BLaER1 (cell line): ENCODE data around the gene RHOB.
"Not testable (repeated sequence)": the region's sequence is repeated elsewhere in the genome, so short reads cannot be mapped to it uniquely, and the experiment has no call there.

Experiments used
- H3K27ac ChIP-seq: shearing (Covaris generic); formaldehyde crosslinking; 2 replicates; pipeline ENCODE4 v1.8.1; 2022
- H3K27me3 ChIP-seq: shearing (Covaris generic); formaldehyde crosslinking; 2 replicates; pipeline ENCODE4 v1.8.1; 2022
- H3K36me3 ChIP-seq: shearing (Covaris generic); formaldehyde crosslinking; 2 replicates; pipeline ENCODE4 v1.8.1; 2022
- H3K4me1 ChIP-seq: shearing (Covaris generic); formaldehyde crosslinking; 2 replicates; pipeline ENCODE4 v1.8.1; 2022
- H3K4me2 ChIP-seq: shearing (Covaris generic); formaldehyde crosslinking; 2 replicates; pipeline ENCODE4 v1.8.1; 2022
- H3K4me3 ChIP-seq: shearing (Covaris generic); formaldehyde crosslinking; 2 replicates; pipeline ENCODE4 v1.8.1; 2022
- H3K9ac ChIP-seq: shearing (Covaris generic); formaldehyde crosslinking; 2 replicates; pipeline ENCODE4 v1.8.1; 2022
- H3K9me3 ChIP-seq: shearing (Covaris generic); formaldehyde crosslinking; 2 replicates; pipeline ENCODE4 v1.8.1; 2022
- H4K20me1 ChIP-seq: shearing (Covaris generic); formaldehyde crosslinking; 2 replicates; pipeline ENCODE4 v1.8.1; 2022
- Cebpa-rat ChIP-seq: shearing (Covaris generic); IDR thresholded peaks from 2 replicates; pipeline ENCODE4 v1.8.1; 2022

The RHOB gene

GRCh38 chr2:20434588-20435294, 12.1 kb upstream of the RHOB start:
- Histone ChIP-seq H3K4me3 (no peak overlapping the region), H3K27ac (no peak overlapping the region), H3K4me2 (no peak overlapping the region), H3K27me3 (no peaks in the 10 kb centered on the region), H3K9ac (no peak overlapping the region), H3K4me1 (peaks cover 10% of the 10 kb centered on the region), H3K9me3 (no peaks in the 10 kb centered on the region), H4K20me1 (no peaks in the 10 kb centered on the region), H3K36me3 (no peaks in the 10 kb centered on the region)
- no peak for TF ChIP-seq Cebpa-rat

GRCh38 chr2:20435456-20435855, 11.4 kb upstream of the RHOB start:
- H3K9me3 ChIP-seq, H3K4me3 ChIP-seq, H4K20me1 ChIP-seq, H3K9ac ChIP-seq, H3K27me3 ChIP-seq, H3K27ac ChIP-seq, H3K36me3 ChIP-seq, H3K4me2 ChIP-seq: not testable (repeated sequence)
- peaks cover 12% of the 10 kb centered on the region for H3K4me1 ChIP-seq

- TF ChIP-seq Cebpa-rat, result no peak
- Histone ChIP-seq H3K4me3 (no peak overlapping the region), H4K20me1 (no peaks in the 10 kb centered on the region), H3K27me3 (no peaks in the 10 kb centered on the region), H3K4me2 (no peak overlapping the region), H3K4me1 (peaks cover 18% of the 10 kb centered on the region), H3K9me3 (no peaks in the 10 kb centered on the region), H3K27ac (no peak overlapping the region), H3K9ac (no peak overlapping the region), H3K36me3 (no peaks in the 10 kb centered on the region)
Measured at GRCh38 chr2:20436716-20437470, 10.0 kb upstream of the RHOB start.

GRCh38 chr2:20438334-20439192, 8.3 kb upstream of the RHOB start:
- Histone ChIP-seq H3K27me3 (no peaks in the 10 kb centered on the region), H3K4me2 (peak overlapping the region; percentile 53), H4K20me1 (no peaks in the 10 kb centered on the region), H3K4me1 (peaks cover 18% of the 10 kb centered on the region), H3K27ac (no peak overlapping the region), H3K9ac (no peak overlapping the region), H3K4me3 (no peak overlapping the region), H3K36me3 (no peaks in the 10 kb centered on the region), H3K9me3 (no peaks in the 10 kb centered on the region)
- TF ChIP-seq Cebpa-rat, result no peak

- H3K27ac ChIP-seq, result no peak overlapping the region
- no peak overlapping the region for H3K9ac ChIP-seq
- no peaks in the 10 kb centered on the region for H4K20me1 ChIP-seq
- H3K4me2 ChIP-seq, result no peak overlapping the region
- peaks cover 18% of the 10 kb centered on the region for H3K4me1 ChIP-seq
- no peaks in the 10 kb centered on the region for H3K9me3 ChIP-seq
- TF ChIP-seq Cebpa-rat, result no peak
- H3K4me3 ChIP-seq, result no peak overlapping the region
- H3K27me3 ChIP-seq, result no peaks in the 10 kb centered on the region
- H3K36me3 ChIP-seq, result no peaks in the 10 kb centered on the region
Measured at GRCh38 chr2:20439193-20439475, 7.7 kb upstream of the RHOB start.

GRCh38 chr2:20439503-20439902, 7.4 kb upstream of the RHOB start:
- no peak overlapping the region for H3K9ac ChIP-seq
- no peaks in the 10 kb centered on the region for H3K27me3 ChIP-seq
- peaks cover 18% of the 10 kb centered on the region for H3K4me1 ChIP-seq
- no peaks in the 10 kb centered on the region for H3K9me3 ChIP-seq
- no peak overlapping the region for H3K4me3 ChIP-seq
- H4K20me1 ChIP-seq, result no peaks in the 10 kb centered on the region
- H3K36me3 ChIP-seq, result no peaks in the 10 kb centered on the region
- TF ChIP-seq Cebpa-rat, result no peak
- H3K27ac ChIP-seq, result no peak overlapping the region
- no peak overlapping the region for H3K4me2 ChIP-seq

GRCh38 chr2:20440001-20440560, 6.8 kb upstream of the RHOB start:
- Histone ChIP-seq H3K27me3 (peaks cover 4% of the 10 kb centered on the region), H3K36me3 (no peaks in the 10 kb centered on the region), H3K4me3 (no peak overlapping the region), H3K9ac (no peak overlapping the region), H3K4me1 (peaks cover 18% of the 10 kb centered on the region), H3K4me2 (no peak overlapping the region), H3K9me3 (no peaks in the 10 kb centered on the region), H4K20me1 (no peaks in the 10 kb centered on the region), H3K27ac (no peak overlapping the region)
- no peak for TF ChIP-seq Cebpa-rat

GRCh38 chr2:20443276-20443920, 3.5 kb upstream of the RHOB start:
- H3K27ac ChIP-seq, result no peak overlapping the region
- no peaks in the 10 kb centered on the region for H3K9me3 ChIP-seq
- no peak overlapping the region for H3K9ac ChIP-seq
- H3K4me2 ChIP-seq, result no peak overlapping the region
- H3K4me3 ChIP-seq, result no peak overlapping the region
- peaks cover 27% of the 10 kb centered on the region for H3K27me3 ChIP-seq
- peaks cover 11% of the 10 kb centered on the region for H4K20me1 ChIP-seq
- TF ChIP-seq Cebpa-rat, result no peak
- no peaks in the 10 kb centered on the region for H3K36me3 ChIP-seq
- H3K4me1 ChIP-seq, result peaks cover 28% of the 10 kb centered on the region

- H3K4me1 ChIP-seq, result peaks cover 32% of the 10 kb centered on the region
- no peak for TF ChIP-seq Cebpa-rat
- no peak overlapping the region for H3K9ac ChIP-seq
- H4K20me1 ChIP-seq, result peaks cover 21% of the 10 kb centered on the region
- H3K27ac ChIP-seq, result no peak overlapping the region
- no peaks in the 10 kb centered on the region for H3K9me3 ChIP-seq
- H3K27me3 ChIP-seq, result peaks cover 36% of the 10 kb centered on the region
- no peak overlapping the region for H3K4me2 ChIP-seq
- no peak overlapping the region for H3K4me3 ChIP-seq
- no peaks in the 10 kb centered on the region for H3K36me3 ChIP-seq
Measured at GRCh38 chr2:20444101-20444992, 2.5 kb upstream of the RHOB start.
